K562 (cell line): ENCODE data around the gene ABHD8. TPM values are rescaled to one million over a fixed set of nuclear protein-coding genes. Genes with fewer than 3 reads are reported as not detected.

Source experiments
- FOXM1 ChIP-seq, 2 experiments: fragments of 450-650 bp in 1 of 2; sonication (generic) in 1 of 2; formaldehyde crosslinking in 1 of 2; IDR thresholded peaks; 2 replicates each; pipeline versions ENCODE4 v1.6.1 to v1.9.0; 2017 to 2022; ENCODE audit warnings: low read depth in 2 of 2, mild to moderate bottlenecking in 2 of 2, missing genetic modification reagents in 1 of 2, moderate library complexity in 1 of 2
- KDM1A ChIP-seq, 2 experiments: fragments of 450-650 bp; IDR thresholded peaks; 2 replicates each; pipeline ENCODE4 v1.6.1; 2016; ENCODE audit warnings: mild to moderate bottlenecking in 2 of 2
- KLF6 ChIP-seq: fragments of 250-450 bp; sonication (Bioruptor Pico); IDR thresholded peaks from 2 replicates; pipeline ENCODE4 v1.4.0; 2020; ENCODE audit warnings: mild to moderate bottlenecking, moderate library complexity, borderline replicate concordance
- SAFB ChIP-seq: fragments of 200-400 bp; formaldehyde crosslinking; IDR thresholded peaks from 2 replicates; pipeline ENCODE4 v1.6.1; 2017; ENCODE audit warnings: low read depth, low read length, borderline replicate concordance
- SAFB2 ChIP-seq: fragments of 200-400 bp; formaldehyde crosslinking; IDR thresholded peaks from 2 replicates; pipeline ENCODE4 v1.6.1; 2018; ENCODE audit warnings: borderline replicate concordance, low read length, low read depth, moderate library complexity; ENCODE audit not compliant: severe bottlenecking
- SMAD3 ChIP-seq: fragments of 450-650 bp; formaldehyde crosslinking; conservative IDR thresholded peaks from 2 replicates; pipeline ENCODE4 v1.4.0; 2020; ENCODE audit warnings: mild to moderate bottlenecking
- SNRNP70 ChIP-seq: fragments of 200-400 bp; formaldehyde crosslinking; optimal IDR thresholded peaks from 2 replicates; pipeline ENCODE3; 2017; ENCODE audit warnings: low read depth, low read length
- TAF1 ChIP-seq: IDR thresholded peaks from 2 replicates; pipeline ENCODE4 v1.6.1; 2011; ENCODE audit warnings: mild to moderate bottlenecking, low read length, moderate library complexity; ENCODE audit not compliant: insufficient read depth, control insufficient read depth, severe bottlenecking; ENCODE audit errors: extremely low read depth
- TCF15 ChIP-seq: fragments of 250-450 bp; sonication (Bioruptor Pico); IDR thresholded peaks from 2 replicates; pipeline ENCODE4 v1.8.0; 2022; ENCODE audit warnings: moderate library complexity, mild to moderate bottlenecking, inconsistent platforms
- ZBTB12 ChIP-seq: fragments of 250-450 bp; sonication (Bioruptor Pico); IDR thresholded peaks from 2 replicates; pipeline ENCODE4 v1.4.0; 2020
- ZBTB5 ChIP-seq: fragments of 450-650 bp; IDR thresholded peaks from 2 replicates; pipeline ENCODE4 v1.6.1; 2017; ENCODE audit warnings: antibody characterized with exemption
- ZNF184 ChIP-seq: sonication (generic); formaldehyde crosslinking; IDR thresholded peaks from 2 replicates; pipeline ENCODE4 v1.5.0; 2020; ENCODE audit warnings: missing genetic modification reagents
- ZNF699 ChIP-seq: fragments of 250-450 bp; sonication (Bioruptor Pico); IDR thresholded peaks from 2 replicates; pipeline ENCODE4 v1.8.0; 2021; ENCODE audit warnings: mild to moderate bottlenecking, moderate library complexity; ENCODE audit not compliant: insufficient replicate concordance
- ZNF75A ChIP-seq: fragments of 450-650 bp; formaldehyde crosslinking; IDR thresholded peaks from 2 replicates; pipeline ENCODE4 v1.4.0; 2020; ENCODE audit warnings: mild to moderate bottlenecking
- polyA plus RNA-seq, 8 experiments: library from polyadenylated mRNA; depleted of rRNA in 4 of 8; stranded (reverse) in 5 of 8; unstranded in 3 of 8; fragments of >200 nt; fragmentation: Nextera tagmentation in 2 of 8; fragmentation: Illumina TruSeq in 1 of 8; extraction: Ambion mirVana in 2 of 8; extraction: Trizol in 1 of 8; gene quantifications; 2 replicates each; pipeline versions ENCODE4 v1.2.1 to v1.2.3, GENCODE V29; 2011 to 2014; ENCODE audit warnings: inconsistent platforms in 1 of 8, missing spikeins in 1 of 8
- total RNA-seq, 7 experiments: library from RNA; depleted of rRNA in 6 of 7; stranded (reverse); fragments of >200 nt in 6 of 7; fragmentation: Illumina TruSeq in 2 of 7; extraction: Trizol in 2 of 7; gene quantifications; 2 replicates each; pipeline versions ENCODE4 v1.2.1 to v1.2.3, GENCODE V29; 2011 to 2021; ENCODE audit warnings: low replicate concordance in 1 of 7
- TF ChIP-seq, protein P1 (sequence below): fragments of 250-450 bp; sonication (Bioruptor Pico); IDR thresholded peaks from 2 replicates; pipeline ENCODE4 v1.5.1; 2021; ENCODE audit warnings: mild to moderate bottlenecking
- TF ChIP-seq, protein P2 (sequence below): sonication (generic); formaldehyde crosslinking; IDR thresholded peaks from 2 replicates; pipeline ENCODE4 v1.8.0; 2023; ENCODE audit warnings: mild to moderate bottlenecking, missing genetic modification reagents
- TF ChIP-seq, protein P3 (sequence below): fragments of 250-450 bp; sonication (Bioruptor Pico); IDR thresholded peaks from 2 replicates; pipeline ENCODE4 v1.8.0; 2022; ENCODE audit warnings: inconsistent platforms, mild to moderate bottlenecking, moderate library complexity, borderline replicate concordance

The ABHD8 gene
- total and polyA plus RNA-seq, 9 of the 15 experiments (the other 6 are each of a cell fraction or from before 2014, with no cell fraction given): 0.04 to 6.6 (median 2.0) TPM; not detected in 1

DNA sequence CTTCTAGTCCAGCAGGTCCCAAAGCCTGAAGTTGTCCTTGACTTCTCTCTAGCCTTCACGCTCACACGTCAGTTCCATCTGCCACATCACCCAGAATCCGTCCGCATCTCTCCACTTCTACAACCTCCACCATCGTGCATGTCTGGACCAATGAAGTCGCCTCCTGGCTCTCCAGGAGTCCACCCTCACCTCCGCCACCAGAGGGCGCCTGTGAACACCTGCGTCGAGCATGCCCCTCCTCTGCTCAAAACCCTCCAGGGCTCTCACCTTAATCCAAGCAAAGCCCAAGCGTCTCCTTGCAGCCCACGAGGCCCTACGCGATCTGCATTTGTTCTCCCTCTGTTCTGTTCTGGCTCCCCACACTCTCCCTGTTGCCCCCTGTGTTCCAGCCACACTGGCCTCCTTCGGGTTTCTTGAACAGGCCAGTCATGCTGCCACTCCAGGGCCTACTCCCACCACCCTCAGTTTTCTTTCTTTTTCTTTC, 42.3 kb downstream of the ABHD8 start (continued):
- no peak for TF ChIP-seq ZBTB12 (CRISPR knock-in tag)
- TF ChIP-seq ZNF699 (CRISPR knock-in tag): no peak
- no peak for TF ChIP-seq KLF6
- TF ChIP-seq, protein P1, sequence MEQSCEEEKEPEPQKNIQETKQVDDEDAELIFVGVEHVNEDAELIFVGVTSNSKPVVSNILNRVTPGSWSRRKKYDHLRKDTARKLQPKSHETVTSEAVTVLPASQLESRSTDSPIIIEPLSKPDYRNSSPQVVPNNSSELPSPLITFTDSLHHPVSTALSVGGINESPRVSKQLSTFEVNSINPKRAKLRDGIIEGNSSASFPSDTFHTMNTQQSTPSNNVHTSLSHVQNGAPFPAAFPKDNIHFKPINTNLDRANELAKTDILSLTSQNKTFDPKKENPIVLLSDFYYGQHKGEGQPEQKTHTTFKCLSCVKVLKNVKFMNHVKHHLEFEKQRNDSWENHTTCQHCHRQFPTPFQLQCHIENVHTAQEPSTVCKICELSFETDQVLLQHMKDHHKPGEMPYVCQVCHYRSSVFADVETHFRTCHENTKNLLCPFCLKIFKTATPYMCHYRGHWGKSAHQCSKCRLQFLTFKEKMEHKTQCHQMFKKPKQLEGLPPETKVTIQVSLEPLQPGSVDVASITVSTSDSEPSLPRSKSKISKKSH (CRISPR knock-in tag): no peak
- TF ChIP-seq SAFB2: no peak
- TF ChIP-seq FOXM1 (IDR thresholded peaks at IDR 0.05; ENCODE audit: low read depth): no peak
- no peak for TF ChIP-seq FOXM1 (CRISPR knock-in tag; IDR thresholded peaks at IDR 0.05; ENCODE audit: low read depth)
- TF ChIP-seq ZNF75A (CRISPR knock-in tag): no peak
- peak in 1 of 2 experiments; percentile 62; a peak in 2 of 4 replicates for TF ChIP-seq KDM1A (IDR thresholded peaks at IDR 0.05)
- TF ChIP-seq ZNF184 (CRISPR knock-in tag): no peak
- TF ChIP-seq TAF1: no peak
- TF ChIP-seq TCF15 (CRISPR knock-in tag): peak; percentile 11; the same call in 1 of the 2 replicates
- 0 out of 2 replicates have a peak, but pooled peaks have one; percentile 9 for TF ChIP-seq SMAD3 (CRISPR knock-in tag)
- no peak for TF ChIP-seq ZBTB5
- TF ChIP-seq, protein P2, sequence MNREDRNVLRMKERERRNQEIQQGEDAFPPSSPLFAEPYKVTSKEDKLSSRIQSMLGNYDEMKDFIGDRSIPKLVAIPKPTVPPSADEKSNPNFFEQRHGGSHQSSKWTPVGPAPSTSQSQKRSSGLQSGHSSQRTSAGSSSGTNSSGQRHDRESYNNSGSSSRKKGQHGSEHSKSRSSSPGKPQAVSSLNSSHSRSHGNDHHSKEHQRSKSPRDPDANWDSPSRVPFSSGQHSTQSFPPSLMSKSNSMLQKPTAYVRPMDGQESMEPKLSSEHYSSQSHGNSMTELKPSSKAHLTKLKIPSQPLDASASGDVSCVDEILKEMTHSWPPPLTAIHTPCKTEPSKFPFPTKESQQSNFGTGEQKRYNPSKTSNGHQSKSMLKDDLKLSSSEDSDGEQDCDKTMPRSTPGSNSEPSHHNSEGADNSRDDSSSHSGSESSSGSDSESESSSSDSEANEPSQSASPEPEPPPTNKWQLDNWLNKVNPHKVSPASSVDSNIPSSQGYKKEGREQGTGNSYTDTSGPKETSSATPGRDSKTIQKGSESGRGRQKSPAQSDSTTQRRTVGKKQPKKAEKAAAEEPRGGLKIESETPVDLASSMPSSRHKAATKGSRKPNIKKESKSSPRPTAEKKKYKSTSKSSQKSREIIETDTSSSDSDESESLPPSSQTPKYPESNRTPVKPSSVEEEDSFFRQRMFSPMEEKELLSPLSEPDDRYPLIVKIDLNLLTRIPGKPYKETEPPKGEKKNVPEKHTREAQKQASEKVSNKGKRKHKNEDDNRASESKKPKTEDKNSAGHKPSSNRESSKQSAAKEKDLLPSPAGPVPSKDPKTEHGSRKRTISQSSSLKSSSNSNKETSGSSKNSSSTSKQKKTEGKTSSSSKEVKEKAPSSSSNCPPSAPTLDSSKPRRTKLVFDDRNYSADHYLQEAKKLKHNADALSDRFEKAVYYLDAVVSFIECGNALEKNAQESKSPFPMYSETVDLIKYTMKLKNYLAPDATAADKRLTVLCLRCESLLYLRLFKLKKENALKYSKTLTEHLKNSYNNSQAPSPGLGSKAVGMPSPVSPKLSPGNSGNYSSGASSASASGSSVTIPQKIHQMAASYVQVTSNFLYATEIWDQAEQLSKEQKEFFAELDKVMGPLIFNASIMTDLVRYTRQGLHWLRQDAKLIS (CRISPR knock-in tag): no peak
- TF ChIP-seq, protein P3, sequence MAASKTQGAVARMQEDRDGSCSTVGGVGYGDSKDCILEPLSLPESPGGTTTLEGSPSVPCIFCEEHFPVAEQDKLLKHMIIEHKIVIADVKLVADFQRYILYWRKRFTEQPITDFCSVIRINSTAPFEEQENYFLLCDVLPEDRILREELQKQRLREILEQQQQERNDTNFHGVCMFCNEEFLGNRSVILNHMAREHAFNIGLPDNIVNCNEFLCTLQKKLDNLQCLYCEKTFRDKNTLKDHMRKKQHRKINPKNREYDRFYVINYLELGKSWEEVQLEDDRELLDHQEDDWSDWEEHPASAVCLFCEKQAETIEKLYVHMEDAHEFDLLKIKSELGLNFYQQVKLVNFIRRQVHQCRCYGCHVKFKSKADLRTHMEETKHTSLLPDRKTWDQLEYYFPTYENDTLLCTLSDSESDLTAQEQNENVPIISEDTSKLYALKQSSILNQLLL (CRISPR knock-in tag): no peak
- TF ChIP-seq SAFB: no peak
- no peak for TF ChIP-seq SNRNP70
